ENCODE data around the gene ULBP2. TPM values are rescaled to one million over a fixed set of nuclear protein-coding genes. Genes with fewer than 3 reads are reported as not detected.
"Not testable (repeated sequence)": the region's sequence is repeated elsewhere in the genome, so short reads cannot be mapped to it uniquely, and the experiment has no call there.

Gene ULBP2
- total RNA-seq, 2 donors from 2014 or later: 2.8 to 3.7 TPM

DNA sequence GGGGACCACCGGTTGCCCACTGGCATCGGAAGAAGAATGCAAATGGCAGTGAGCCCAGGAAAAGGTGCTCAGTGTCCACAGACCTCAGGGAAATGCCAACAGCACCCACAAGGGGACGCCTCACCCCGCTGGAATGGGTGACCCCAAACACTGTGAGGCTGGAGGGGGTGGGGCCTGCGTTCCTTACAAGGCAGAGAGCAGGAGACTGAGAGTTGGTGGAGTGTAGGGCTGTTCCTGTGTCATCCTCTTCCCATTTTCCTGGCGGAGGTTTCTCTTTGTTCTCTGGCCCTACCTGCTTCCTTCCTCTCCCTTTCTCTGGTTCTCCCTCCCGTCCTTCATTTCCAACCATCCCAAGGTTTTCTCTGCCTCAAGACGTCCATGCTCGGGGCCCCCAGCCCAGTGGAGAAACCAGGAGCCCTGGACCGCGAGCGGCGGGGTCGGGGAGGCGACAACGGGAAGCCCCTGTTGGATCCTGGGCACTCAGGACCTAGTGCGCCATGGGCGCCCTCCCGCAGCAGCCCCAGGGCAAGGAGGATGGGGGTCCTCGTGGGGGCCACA is 3.7 kb upstream of the ULBP2 start:
- Mint-ChIP-seq H3K27ac (peak overlapping the region; percentile 99), H3K27me3 (peaks cover 75% of the 10 kb centered on the region), H3K4me3 (peak overlapping the region; percentile 86), H3K4me1 (peaks cover 24% of the 10 kb centered on the region)
- H3K36me3 Mint-ChIP-seq (ENCODE audit: low read depth); ATAC-seq; H3K9me3 ChIP-seq (ENCODE audit: control insufficient read depth, low read length, poor library complexity, severe bottlenecking); DNase-seq: not testable (repeated sequence)

GRCh38 chr6:149938571-149939355 is 3.1 kb upstream of the ULBP2 start:
- H3K9me3 ChIP-seq (ENCODE audit: control insufficient read depth, low read length, poor library complexity, severe bottlenecking): no peaks in the 10 kb centered on the region
- H3K4me1 Mint-ChIP-seq: peaks cover 24% of the 10 kb centered on the region
- DNase-seq (peak; percentile 41 to 51 (median 49)), ATAC-seq (peak; percentile 65)
- peak overlapping the region; percentile 86 for H3K4me3 Mint-ChIP-seq
- H3K27me3 Mint-ChIP-seq: peaks cover 68% of the 10 kb centered on the region
- H3K27ac Mint-ChIP-seq: peak overlapping the region; percentile 99
- peaks cover 2% of the 10 kb centered on the region for H3K36me3 Mint-ChIP-seq (ENCODE audit: low read depth)

GRCh38 chr6:149939356-149939648 is 2.5 kb upstream of the ULBP2 start:
- ATAC-seq (no peak), DNase-seq (no peak)
- Mint-ChIP-seq H3K4me1 (peaks cover 22% of the 10 kb centered on the region), H3K36me3 (ENCODE audit: low read depth) (peaks cover 2% of the 10 kb centered on the region), H3K27ac (peak overlapping the region; percentile 99), H3K4me3 (peak overlapping the region; percentile 86), H3K27me3 (peaks cover 62% of the 10 kb centered on the region)
- no peaks in the 10 kb centered on the region for H3K9me3 ChIP-seq (ENCODE audit: control insufficient read depth, low read length, poor library complexity, severe bottlenecking)

DNA sequence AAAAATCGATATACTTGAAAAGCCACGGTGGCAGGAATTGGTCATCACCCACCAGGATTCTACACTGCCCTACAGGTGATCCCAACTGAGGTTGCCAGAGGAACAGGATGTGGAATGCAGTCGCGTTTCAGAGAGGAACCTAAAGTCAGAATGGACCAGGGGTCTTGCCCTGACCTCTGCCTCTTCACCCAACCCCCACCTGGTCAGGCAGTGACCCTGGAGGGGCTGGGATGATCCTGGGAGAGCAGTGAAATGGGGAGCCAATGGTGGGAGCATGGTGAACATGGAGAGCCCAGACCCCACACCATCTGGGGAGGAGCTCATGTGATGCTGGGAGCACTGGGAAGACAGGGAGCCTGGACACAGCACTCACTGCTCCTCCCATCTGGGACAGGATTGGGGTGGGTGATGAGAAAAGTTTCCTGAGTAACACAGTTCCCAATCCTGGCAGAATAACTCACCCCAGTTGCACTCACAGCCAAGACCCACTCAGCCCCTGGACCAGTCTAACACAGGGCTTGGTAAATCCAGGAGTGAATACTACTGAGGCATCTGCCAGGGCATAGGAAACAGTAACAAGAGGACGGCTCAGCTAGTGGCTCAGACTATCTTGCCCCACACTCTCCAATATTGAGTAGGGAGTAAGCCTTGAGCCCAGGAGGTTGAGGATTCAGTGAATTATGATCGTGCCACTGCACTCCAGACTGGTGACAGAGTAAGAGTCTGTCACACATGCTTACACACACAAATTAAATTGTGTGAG is 1.7 kb upstream of the ULBP2 start:
- ATAC-seq: no peak
- H3K9me3 ChIP-seq (ENCODE audit: control insufficient read depth, low read length, poor library complexity, severe bottlenecking): no peaks in the 10 kb centered on the region
- H3K27me3 Mint-ChIP-seq: peaks cover 55% of the 10 kb centered on the region
- peaks cover 19% of the 10 kb centered on the region for H3K4me1 Mint-ChIP-seq
- H3K4me3 Mint-ChIP-seq: peak overlapping the region; percentile 58
- no peaks in the 10 kb centered on the region for H3K36me3 Mint-ChIP-seq (ENCODE audit: low read depth)
- DNase-seq: no peak
- peak overlapping the region; percentile 99 for H3K27ac Mint-ChIP-seq

- peaks cover 49% of the 10 kb centered on the region for H3K27me3 Mint-ChIP-seq
- H3K9me3 ChIP-seq (ENCODE audit: control insufficient read depth, low read length, poor library complexity, severe bottlenecking): no peaks in the 10 kb centered on the region
- H3K4me3 Mint-ChIP-seq: peak overlapping the region; percentile 58
- DNase-seq (no peak), ATAC-seq (no peak)
- H3K27ac Mint-ChIP-seq: peak overlapping the region; percentile 94
- peaks cover 19% of the 10 kb centered on the region for H3K4me1 Mint-ChIP-seq
- no peaks in the 10 kb centered on the region for H3K36me3 Mint-ChIP-seq (ENCODE audit: low read depth)
Observed at GRCh38 chr6:149940672-149940982, 1.2 kb upstream of the ULBP2 start.

DNA sequence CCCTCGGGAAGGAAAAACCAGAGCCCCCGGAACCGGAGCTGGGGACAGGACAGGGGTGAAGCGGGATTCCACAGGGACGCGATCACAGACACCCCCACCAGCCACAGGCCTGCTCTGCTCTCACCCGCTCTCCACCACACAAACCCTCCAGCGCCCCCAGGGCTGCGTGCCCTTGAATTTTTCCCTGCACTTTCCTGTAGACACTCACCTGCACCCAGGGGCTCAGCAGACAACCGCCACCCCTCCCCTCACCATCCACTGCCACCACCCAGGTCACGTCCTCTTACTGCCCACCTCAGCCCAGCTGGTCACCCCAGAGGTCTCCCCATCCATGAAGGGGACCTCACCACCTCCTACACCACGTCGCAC is 631 bp downstream of the ULBP2 start:
- Mint-ChIP-seq H3K27me3 (peaks cover 40% of the 10 kb centered on the region), H3K27ac (peak overlapping the region; percentile 94), H3K36me3 (ENCODE audit: low read depth) (no peaks in the 10 kb centered on the region), H3K4me1 (peaks cover 22% of the 10 kb centered on the region), H3K4me3 (peak overlapping the region; percentile 92)
- DNase-seq (no peak), ATAC-seq (no peak)
- no peaks in the 10 kb centered on the region for H3K9me3 ChIP-seq (ENCODE audit: control insufficient read depth, low read length, poor library complexity, severe bottlenecking)

- not testable (repeated sequence) for ATAC-seq; H3K9me3 ChIP-seq (ENCODE audit: control insufficient read depth, low read length, poor library complexity, severe bottlenecking); H3K36me3 Mint-ChIP-seq (ENCODE audit: low read depth); H3K27ac Mint-ChIP-seq; DNase-seq
- Mint-ChIP-seq H3K4me3 (peak overlapping the region; percentile 82), H3K27me3 (peaks cover 40% of the 10 kb centered on the region), H3K4me1 (peaks cover 17% of the 10 kb centered on the region)
Observed at GRCh38 chr6:149943321-149943720, 1.5 kb downstream of the ULBP2 start.

- not testable (repeated sequence) for ATAC-seq; DNase-seq; H3K9me3 ChIP-seq (ENCODE audit: control insufficient read depth, low read length, poor library complexity, severe bottlenecking); H3K27ac Mint-ChIP-seq; H3K36me3 Mint-ChIP-seq (ENCODE audit: low read depth); H3K4me3 Mint-ChIP-seq
- H3K27me3 Mint-ChIP-seq: peaks cover 37% of the 10 kb centered on the region
- peaks cover 11% of the 10 kb centered on the region for H3K4me1 Mint-ChIP-seq
Observed at GRCh38 chr6:149945276-149945675, 3.5 kb downstream of the ULBP2 start.

DNA sequence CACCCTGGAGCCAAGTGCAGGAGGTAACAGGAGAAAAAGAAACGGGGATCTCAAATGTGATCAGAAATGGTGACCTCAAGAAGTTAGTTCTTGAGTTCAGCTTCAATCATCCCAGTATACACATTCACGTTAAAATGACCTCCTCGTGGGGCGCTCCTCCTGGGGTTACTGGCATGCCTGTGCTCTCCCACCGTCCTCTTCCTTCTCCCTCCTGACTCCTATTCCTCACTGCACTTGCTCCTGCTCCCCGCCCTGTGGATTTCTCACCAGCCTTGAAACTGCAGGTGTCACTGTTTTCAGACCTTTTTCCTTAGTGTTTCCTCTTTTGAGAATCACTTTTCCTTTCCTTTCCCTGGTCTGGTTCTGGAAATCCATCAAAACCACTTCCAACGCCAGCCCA is 4.8 kb downstream of the ULBP2 start:
- H3K27ac Mint-ChIP-seq; ATAC-seq; H3K9me3 ChIP-seq (ENCODE audit: control insufficient read depth, low read length, poor library complexity, severe bottlenecking); H3K36me3 Mint-ChIP-seq (ENCODE audit: low read depth); H3K4me3 Mint-ChIP-seq; DNase-seq: not testable (repeated sequence)
- Mint-ChIP-seq H3K27me3 (peaks cover 48% of the 10 kb centered on the region), H3K4me1 (peaks cover 13% of the 10 kb centered on the region)

DNA sequence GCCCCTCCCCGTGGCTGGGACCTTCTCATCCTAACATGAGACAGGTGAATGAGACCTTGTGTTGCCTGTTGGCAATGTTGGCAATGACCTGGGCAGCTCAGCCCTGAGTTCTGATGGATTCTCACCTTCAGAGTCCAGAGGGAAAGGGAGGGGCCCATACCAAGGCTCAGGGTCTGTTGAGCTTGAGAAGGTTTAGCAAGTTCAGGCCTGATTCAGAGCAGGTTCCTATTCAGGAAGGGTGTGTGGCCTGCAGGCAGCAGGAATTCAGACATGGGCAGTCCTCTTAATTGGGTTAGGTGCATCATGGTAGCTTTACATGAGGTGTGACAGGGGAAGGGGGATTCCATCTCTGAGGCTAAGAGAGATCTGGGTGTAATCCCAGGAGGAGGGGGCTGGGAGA is 5.7 kb downstream of the ULBP2 start:
- not testable (repeated sequence) for H3K4me1 Mint-ChIP-seq; H3K27ac Mint-ChIP-seq; H3K36me3 Mint-ChIP-seq (ENCODE audit: low read depth); ATAC-seq; DNase-seq; H3K4me3 Mint-ChIP-seq; H3K9me3 ChIP-seq (ENCODE audit: control insufficient read depth, low read length, poor library complexity, severe bottlenecking)
- peaks cover 57% of the 10 kb centered on the region for H3K27me3 Mint-ChIP-seq

DNA sequence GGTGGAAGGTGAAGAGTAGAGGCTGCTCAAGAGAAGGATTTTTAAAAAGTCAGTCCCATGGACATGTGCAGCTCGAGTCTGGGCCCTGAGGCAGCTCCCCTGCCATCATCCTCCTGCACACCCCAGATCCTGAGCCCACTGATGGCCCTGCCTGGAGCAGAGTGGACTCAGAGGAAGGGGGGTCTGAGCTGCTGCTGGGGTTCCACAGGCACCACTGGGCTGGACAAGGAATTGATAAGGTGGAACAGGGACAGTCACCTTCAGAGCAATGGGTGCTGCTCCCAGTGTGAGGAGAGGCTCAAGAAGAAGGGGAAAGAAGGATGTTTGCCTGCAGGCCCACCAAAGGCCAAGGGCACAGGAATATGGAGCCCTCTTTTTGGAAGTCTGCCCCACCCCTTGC is 6.2 kb downstream of the ULBP2 start:
- ATAC-seq (no peak), DNase-seq (no peak)
- Mint-ChIP-seq H3K36me3 (ENCODE audit: low read depth) (peaks cover 7% of the 10 kb centered on the region), H3K27ac (no peak overlapping the region), H3K4me1 (peaks cover 7% of the 10 kb centered on the region), H3K27me3 (peaks cover 61% of the 10 kb centered on the region), H3K4me3 (no peak overlapping the region)
- H3K9me3 ChIP-seq (ENCODE audit: control insufficient read depth, low read length, poor library complexity, severe bottlenecking): no peaks in the 10 kb centered on the region

- no peak overlapping the region for H3K4me3 Mint-ChIP-seq
- H3K27ac Mint-ChIP-seq: no peak overlapping the region
- H3K36me3 Mint-ChIP-seq (ENCODE audit: low read depth): peaks cover 7% of the 10 kb centered on the region
- no peak for ATAC-seq
- H3K4me1 Mint-ChIP-seq: peaks cover 7% of the 10 kb centered on the region
- DNase-seq: no peak
- peaks cover 67% of the 10 kb centered on the region for H3K27me3 Mint-ChIP-seq
- H3K9me3 ChIP-seq (ENCODE audit: control insufficient read depth, low read length, poor library complexity, severe bottlenecking): no peaks in the 10 kb centered on the region
Observed at GRCh38 chr6:149948616-149949015, 6.8 kb downstream of the ULBP2 start.

GRCh38 chr6:149950423-149950822 is 8.6 kb downstream of the ULBP2 start:
- no peak for ATAC-seq
- Mint-ChIP-seq H3K4me1 (peaks cover 8% of the 10 kb centered on the region), H3K36me3 (ENCODE audit: low read depth) (peaks cover 7% of the 10 kb centered on the region), H3K27me3 (peaks cover 78% of the 10 kb centered on the region), H3K4me3 (no peak overlapping the region), H3K27ac (no peak overlapping the region)
- no peaks in the 10 kb centered on the region for H3K9me3 ChIP-seq (ENCODE audit: control insufficient read depth, low read length, poor library complexity, severe bottlenecking)
- no peak for DNase-seq
